CD4-positive, alpha-beta T cell treated with Interleukin-21 for 1 hour (primary cell): Measurements from ENCODE around the gene MPI.

ENCODE experiments used
- DNase-seq: peaks from one replicate; pipeline ENCODE4 v3.0.0-alpha.2; 2020

The MPI gene

GRCh38 chr15:74937590-74938371 is 47.9 kb downstream of the MPI start, which contains the start of gene COX5A:
COX5A (minus strand) TSS chr15:74938073; CDS start chr15:74938014, 59 bp downstream.
- peak; percentile 93 for DNase-seq

GRCh38 chr15:74950078-74950908 is 60.5 kb downstream of the MPI start:
- peak; percentile 85 for DNase-seq

GRCh38 chr15:74951006-74951405 is 61.2 kb downstream of the MPI start:
- DNase-seq, result no peak
